Measurements from ENCODE around the gene POLR2H.
A peak's percentile ranks its signal among the peaks of the same experiment; 100 is the strongest.

Gene POLR2H

GRCh38 chr3:184387174-184387714 lies 25.7 kb downstream of the POLR2H start:
- no peak for DNase-seq (ENCODE audit: low read depth)

- DNase-seq (ENCODE audit: low read depth), result no peak
These were observed 26.8 kb downstream of the POLR2H start for GRCh38 chr3:184388164-184388935.

GRCh38 chr3:184388936-184389230 lies 27.4 kb downstream of the POLR2H start:
- DNase-seq (ENCODE audit: low read depth), result no peak

- DNase-seq (ENCODE audit: low read depth), result no peak
These were observed 27.9 kb downstream of the POLR2H start for GRCh38 chr3:184389384-184389783.

GRCh38 chr3:184389935-184390528 lies 28.5 kb downstream of the POLR2H start:
- DNase-seq (ENCODE audit: low read depth), result no peak

- DNase-seq (ENCODE audit: low read depth), result no peak
These were observed 29.8 kb downstream of the POLR2H start for GRCh38 chr3:184391266-184391665.

- no peak for DNase-seq (ENCODE audit: low read depth)
These were observed 33.8 kb downstream of the POLR2H start for GRCh38 chr3:184395320-184395660.

GRCh38 chr3:184399410-184399809 lies 37.9 kb downstream of the POLR2H start:
- DNase-seq (ENCODE audit: low read depth), result no peak

- DNase-seq (ENCODE audit: low read depth), result no peak
These were observed 43.8 kb downstream of the POLR2H start for GRCh38 chr3:184405075-184406030.

- no peak for DNase-seq (ENCODE audit: low read depth)
These were observed 47.9 kb downstream of the POLR2H start for GRCh38 chr3:184409331-184409926.

GRCh38 chr3:184409946-184410500 lies 48.5 kb downstream of the POLR2H start:
- no peak for DNase-seq (ENCODE audit: low read depth)

GRCh38 chr3:184414418-184415202 lies 53.1 kb downstream of the POLR2H start:
- no peak for DNase-seq (ENCODE audit: low read depth)

GRCh38 chr3:184415203-184415490 lies 53.6 kb downstream of the POLR2H start:
- no peak for DNase-seq (ENCODE audit: low read depth)

GRCh38 chr3:184417619-184418327 lies 56.3 kb downstream of the POLR2H start:
- peak; percentile 43 for DNase-seq (ENCODE audit: low read depth)
